Breast epithelium (tissue), 3 donors: ENCODE data around the gene FOXI2.

Source experiments
- POLR2A ChIP-seq: fragments of 450-650 bp; IDR thresholded peaks from one replicate; pipeline ENCODE4 v1.6.1; 2016; ENCODE audit warnings: antibody characterized with exemption, mild to moderate bottlenecking, moderate library complexity
- TF ChIP-seq, protein P1 (sequence below), 3 donors: fragments of 450-650 bp; IDR thresholded peaks; one replicate each; pipeline ENCODE4 v1.5.1; 2016 to 2017; ENCODE audit warnings: antibody characterized with exemption in 3 of 3, mild to moderate bottlenecking in 3 of 3, moderate library complexity in 3 of 3

DNA sequence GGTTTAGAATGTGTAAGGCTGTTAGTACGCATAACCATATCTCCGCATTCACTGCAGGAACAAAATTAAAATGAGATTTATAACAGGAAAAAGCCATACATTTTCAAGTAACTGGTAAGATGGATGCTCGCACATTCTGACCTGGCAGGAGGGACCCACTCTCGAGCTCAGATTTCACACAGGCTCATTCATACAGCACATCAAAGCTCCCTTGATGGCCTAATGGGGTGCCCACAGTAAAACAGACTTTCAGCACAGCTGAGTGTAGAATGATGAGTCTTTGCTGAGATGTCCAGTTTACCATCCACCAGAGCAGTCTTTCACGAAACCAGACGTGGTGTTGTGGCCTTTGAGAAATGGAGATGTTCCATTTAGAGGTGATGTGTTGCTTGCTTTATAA lies 8.9 kb downstream of the FOXI2 start:
- TF ChIP-seq, protein P1, sequence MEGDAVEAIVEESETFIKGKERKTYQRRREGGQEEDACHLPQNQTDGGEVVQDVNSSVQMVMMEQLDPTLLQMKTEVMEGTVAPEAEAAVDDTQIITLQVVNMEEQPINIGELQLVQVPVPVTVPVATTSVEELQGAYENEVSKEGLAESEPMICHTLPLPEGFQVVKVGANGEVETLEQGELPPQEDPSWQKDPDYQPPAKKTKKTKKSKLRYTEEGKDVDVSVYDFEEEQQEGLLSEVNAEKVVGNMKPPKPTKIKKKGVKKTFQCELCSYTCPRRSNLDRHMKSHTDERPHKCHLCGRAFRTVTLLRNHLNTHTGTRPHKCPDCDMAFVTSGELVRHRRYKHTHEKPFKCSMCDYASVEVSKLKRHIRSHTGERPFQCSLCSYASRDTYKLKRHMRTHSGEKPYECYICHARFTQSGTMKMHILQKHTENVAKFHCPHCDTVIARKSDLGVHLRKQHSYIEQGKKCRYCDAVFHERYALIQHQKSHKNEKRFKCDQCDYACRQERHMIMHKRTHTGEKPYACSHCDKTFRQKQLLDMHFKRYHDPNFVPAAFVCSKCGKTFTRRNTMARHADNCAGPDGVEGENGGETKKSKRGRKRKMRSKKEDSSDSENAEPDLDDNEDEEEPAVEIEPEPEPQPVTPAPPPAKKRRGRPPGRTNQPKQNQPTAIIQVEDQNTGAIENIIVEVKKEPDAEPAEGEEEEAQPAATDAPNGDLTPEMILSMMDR (IDR thresholded peaks at IDR 0.05), result no peak
- no peak for TF ChIP-seq POLR2A
